ENCODE measurements around the gene C1orf232. TPM values are rescaled to one million over a fixed set of nuclear protein-coding genes. Genes with fewer than 3 reads are reported as not detected.
A peak's percentile ranks its signal among the peaks of the same experiment; 100 is the strongest.

C1orf232 gene
- total RNA-seq, 1 experiment from 2014 or later, result not detected

GRCh38 chr1:26122988-26123973, 45.5 kb downstream of the C1orf232 start:
- DNase-seq (peak; percentile 78), ATAC-seq (peak; percentile 78)
- no TSS peak for BruUV-seq (replicated peaks)
- CTCF ChIA-PET, result interaction anchor here (0.7 to 1.6 kb wide), 4 partner anchors 19 to 111 kb away, joined by 4 to 24 read pairs (median 6); partner anchors contain the start of gene CEP85
- Histone ChIP-seq H3K27me3 (ENCODE audit: low read length) (no peaks in the 10 kb centered on the region), H2AFZ (ENCODE audit: low read length) (no peak overlapping the region), H3K4me1 (ENCODE audit: insufficient read depth, low read length) (peaks cover 69% of the 10 kb centered on the region), H3K9me2 (replicated peaks; ENCODE audit: low read length) (no peaks in the 10 kb centered on the region), H3K4me3 (ENCODE audit: low read length) (peak overlapping the region; percentile 34), H3K9ac (ENCODE audit: low read length) (peak overlapping the region; percentile 59), H3K79me2 (ENCODE audit: low read length) (peaks cover 35% of the 10 kb centered on the region), H3K36me3 (ENCODE audit: low read depth, low read length) (peaks cover 8% of the 10 kb centered on the region; the same call in 1 of the 2 replicates), H4K20me1 (ENCODE audit: low read length) (no peaks in the 10 kb centered on the region), H3F3A (ENCODE audit: low read length, unreplicated experiment) (peaks cover 17% of the 10 kb centered on the region), H3K4me2 (ENCODE audit: low read length) (peak overlapping the region; percentile 76), H3K27ac (ENCODE audit: low read length) (peak overlapping the region; percentile 94), H3K9me3 (ENCODE audit: low read length) (no peaks in the 10 kb centered on the region)
- intact Hi-C loops (cut with micrococcal nuclease), result loop anchor here (1.0 kb wide), 1 partner anchor 11 kb away; no protein-coding TSS in a partner anchor
- POLR2A ChIA-PET (ENCODE audit: unreplicated experiment), result interaction anchor here (0.6 kb wide), 1 partner anchor 362 kb away, joined by 3 read pairs; no protein-coding TSS in a partner anchor
- TF ChIP-seq EZH2 (IDR thresholded peaks at IDR 0.05; ENCODE audit: low read length, unreplicated experiment), result no peak
- no peak for TF ChIP-seq EZH2phosphoT487 (IDR thresholded peaks at IDR 0.05; ENCODE audit: borderline replicate concordance, low read length)
- no peak for TF ChIP-seq CTCF (conservative IDR thresholded peaks at IDR 0.05; ENCODE audit: low read depth, low read length)

GRCh38 chr1:26121854-26122773, 46.6 kb downstream of the C1orf232 start:
- Histone ChIP-seq H3K27ac (ENCODE audit: low read length) (peak overlapping the region; percentile 94), H4K20me1 (ENCODE audit: low read length) (no peaks in the 10 kb centered on the region), H2AFZ (ENCODE audit: low read length) (no peak overlapping the region), H3K9me2 (replicated peaks; ENCODE audit: low read length) (no peaks in the 10 kb centered on the region), H3F3A (ENCODE audit: low read length, unreplicated experiment) (peaks cover 15% of the 10 kb centered on the region), H3K4me3 (ENCODE audit: low read length) (peak overlapping the region; percentile 17; the same call in 1 of the 2 replicates), H3K27me3 (ENCODE audit: low read length) (no peaks in the 10 kb centered on the region), H3K4me2 (ENCODE audit: low read length) (peak overlapping the region; percentile 76), H3K9me3 (ENCODE audit: low read length) (no peaks in the 10 kb centered on the region), H3K79me2 (ENCODE audit: low read length) (peaks cover 35% of the 10 kb centered on the region), H3K4me1 (ENCODE audit: insufficient read depth, low read length) (peaks cover 58% of the 10 kb centered on the region), H3K9ac (ENCODE audit: low read length) (peak overlapping the region; percentile 59), H3K36me3 (ENCODE audit: low read depth, low read length) (peaks cover 8% of the 10 kb centered on the region; the same call in 1 of the 2 replicates)
- ATAC-seq (peak; percentile 33), DNase-seq (peak; percentile 84)
- TF ChIP-seq EZH2phosphoT487 (IDR thresholded peaks at IDR 0.05; ENCODE audit: borderline replicate concordance, low read length) (no peak), CTCF (conservative IDR thresholded peaks at IDR 0.05; ENCODE audit: low read depth, low read length) (no peak), EZH2 (IDR thresholded peaks at IDR 0.05; ENCODE audit: low read length, unreplicated experiment) (no peak)
- intact Hi-C loops (cut with micrococcal nuclease), result loop anchor here (1.0 kb wide), 1 partner anchor 10 kb away; no protein-coding TSS in a partner anchor
- POLR2A ChIA-PET (ENCODE audit: unreplicated experiment), result interaction anchor here (0.5 kb wide), 1 partner anchor 16 kb away, joined by 12 read pairs; no protein-coding TSS in a partner anchor
- CTCF ChIA-PET, result interaction anchor here (1.4 kb wide), 1 partner anchor 48 kb away, joined by 6 read pairs; the partner anchor contains the start of gene ZNF593
- no TSS peak for BruUV-seq (replicated peaks)

All from PC-3 (cell line).